ENCODE results near the gene RASGRF2.

Gene RASGRF2

DNA sequence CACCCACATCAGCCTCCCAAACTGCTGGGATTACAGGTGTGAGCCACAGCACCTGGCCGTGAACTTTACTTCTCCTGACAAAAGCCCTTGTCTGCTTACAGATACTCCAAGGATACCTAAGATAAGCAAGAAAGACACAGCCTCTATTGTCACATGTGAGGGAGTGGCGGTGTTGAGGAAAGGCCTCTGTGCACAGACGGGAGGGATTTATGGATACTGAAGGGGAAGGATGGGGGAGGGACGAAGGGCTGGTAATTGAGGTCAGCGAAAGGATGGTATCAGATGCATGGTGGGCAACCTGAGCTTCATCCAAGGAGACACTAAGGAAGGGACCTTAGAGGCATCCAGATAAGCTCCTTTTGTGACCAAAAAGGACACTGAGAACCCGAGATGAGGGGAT is 206.3 kb downstream of the RASGRF2 start:
- no peak for DNase-seq (ENCODE audit: low read depth in 3 of 3, low spot score in 1 of 3)

GRCh38 chr5:81167078-81167477 is 206.9 kb downstream of the RASGRF2 start:
- DNase-seq (ENCODE audit: low read depth in 3 of 3, low spot score in 1 of 3), result no peak

GRCh38 chr5:81167544-81167943 is 207.4 kb downstream of the RASGRF2 start:
- DNase-seq (ENCODE audit: low read depth in 3 of 3, low spot score in 1 of 3), result no peak

- no peak for DNase-seq (ENCODE audit: low read depth in 3 of 3, low spot score in 1 of 3)
Observed at GRCh38 chr5:81169924-81170323, 209.8 kb downstream of the RASGRF2 start.

GRCh38 chr5:81171769-81172168 is 211.6 kb downstream of the RASGRF2 start:
- DNase-seq (ENCODE audit: low read depth in 3 of 3, low spot score in 1 of 3), result no peak

- DNase-seq (ENCODE audit: low read depth in 3 of 3, low spot score in 1 of 3), result no peak
Observed at GRCh38 chr5:81172710-81173109, 212.5 kb downstream of the RASGRF2 start.

DNA sequence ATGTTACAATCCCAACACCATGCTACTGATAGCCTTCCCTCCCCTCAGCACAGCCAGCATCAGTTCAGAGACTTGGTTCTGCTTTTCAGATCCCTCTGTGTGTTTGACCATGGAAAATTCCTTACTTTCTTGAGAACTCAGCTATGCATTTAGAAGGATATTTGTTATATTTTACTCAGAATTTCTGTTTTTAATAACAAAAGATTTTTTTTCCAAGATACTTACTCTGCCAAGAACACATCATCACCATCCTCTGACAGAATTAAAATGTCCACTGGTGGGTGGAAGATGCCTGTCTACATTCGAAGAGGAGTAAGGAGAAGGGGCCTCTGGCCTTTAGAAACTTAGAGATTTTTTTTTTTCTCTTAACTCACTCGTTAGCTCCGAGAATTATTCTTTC is 216.9 kb downstream of the RASGRF2 start:
- no peak for DNase-seq (ENCODE audit: low read depth in 3 of 3, low spot score in 1 of 3)

DNA sequence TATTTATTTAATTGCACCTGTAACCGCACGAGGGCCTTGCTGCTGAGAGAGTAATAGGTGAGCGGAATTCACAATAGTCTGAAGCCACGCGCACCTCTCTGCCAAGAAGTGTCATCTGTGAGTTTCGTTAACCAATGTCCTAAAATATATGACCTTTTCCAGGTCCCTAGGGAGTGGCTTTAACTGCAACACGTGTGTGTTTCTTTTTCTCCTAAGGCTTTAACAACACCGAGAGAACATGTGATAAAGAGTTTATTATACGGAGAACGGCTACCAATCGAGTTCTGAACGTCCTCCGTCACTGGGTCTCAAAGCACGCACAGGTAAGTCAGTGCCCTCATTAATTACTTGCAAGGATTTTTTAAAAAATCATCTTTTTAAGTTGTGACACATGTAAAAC is 219.8 kb downstream of the RASGRF2 start:
- no peak for DNase-seq (ENCODE audit: low read depth in 3 of 3, low spot score in 1 of 3)

GRCh38 chr5:81180780-81181460 is 220.8 kb downstream of the RASGRF2 start:
- DNase-seq (ENCODE audit: low read depth in 3 of 3, low spot score in 1 of 3), result no peak

- DNase-seq (ENCODE audit: low read depth in 3 of 3, low spot score in 1 of 3), result no peak
Observed at GRCh38 chr5:81181576-81182316, 221.6 kb downstream of the RASGRF2 start.

DNA sequence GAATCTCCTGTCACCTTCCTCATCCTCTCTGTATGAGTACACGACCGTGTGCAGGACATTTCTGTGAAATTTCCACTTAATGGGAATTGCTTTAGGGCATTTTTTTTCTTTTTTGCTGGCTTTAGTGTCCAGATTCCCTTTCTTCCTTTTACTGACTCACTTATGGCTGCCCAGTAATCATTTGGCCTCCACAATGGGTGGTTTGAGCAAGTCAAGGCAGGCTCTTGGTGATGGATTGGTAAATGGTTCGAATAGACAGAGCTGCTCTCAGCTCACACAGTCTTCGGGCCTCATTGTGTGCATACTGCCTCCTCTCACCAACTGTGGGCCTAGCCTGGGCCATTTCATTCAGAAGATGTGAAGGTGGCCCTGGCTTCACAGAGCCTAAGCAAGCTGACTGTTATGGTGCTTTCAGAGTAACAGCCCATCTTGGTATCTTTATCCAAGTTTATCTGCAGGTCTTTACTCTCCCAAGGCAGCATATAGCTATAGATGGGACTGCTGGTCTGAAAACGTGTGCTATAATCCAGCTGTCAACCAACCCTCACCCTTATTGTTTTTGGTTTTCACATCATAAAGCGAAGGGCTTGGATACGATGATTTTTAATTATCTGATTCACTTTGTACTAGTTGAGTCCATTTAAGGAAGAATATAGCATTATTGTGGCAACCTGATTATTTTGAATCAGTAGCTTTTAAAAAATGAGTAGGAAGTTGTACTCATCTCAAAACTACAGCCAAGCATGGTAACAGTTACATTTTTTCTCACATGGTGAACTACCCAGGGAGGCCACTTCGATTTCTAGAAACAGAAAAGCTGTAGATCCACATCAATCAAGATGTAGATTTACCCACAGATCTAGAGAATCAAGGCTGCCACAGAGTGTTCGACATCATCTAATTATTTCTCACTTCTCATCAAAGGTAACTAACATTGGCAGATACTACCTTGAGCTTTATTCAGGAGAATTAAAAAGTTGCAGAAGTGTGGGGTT is 222.5 kb downstream of the RASGRF2 start:
- DNase-seq (ENCODE audit: low read depth in 3 of 3, low spot score in 1 of 3), result no peak

GRCh38 chr5:81183811-81184748 is 223.9 kb downstream of the RASGRF2 start:
- no peak for DNase-seq (ENCODE audit: low read depth in 3 of 3, low spot score in 1 of 3)

- no peak for DNase-seq (ENCODE audit: low read depth in 3 of 3, low spot score in 1 of 3)
Observed at GRCh38 chr5:81184749-81185110, 224.6 kb downstream of the RASGRF2 start.

DNA sequence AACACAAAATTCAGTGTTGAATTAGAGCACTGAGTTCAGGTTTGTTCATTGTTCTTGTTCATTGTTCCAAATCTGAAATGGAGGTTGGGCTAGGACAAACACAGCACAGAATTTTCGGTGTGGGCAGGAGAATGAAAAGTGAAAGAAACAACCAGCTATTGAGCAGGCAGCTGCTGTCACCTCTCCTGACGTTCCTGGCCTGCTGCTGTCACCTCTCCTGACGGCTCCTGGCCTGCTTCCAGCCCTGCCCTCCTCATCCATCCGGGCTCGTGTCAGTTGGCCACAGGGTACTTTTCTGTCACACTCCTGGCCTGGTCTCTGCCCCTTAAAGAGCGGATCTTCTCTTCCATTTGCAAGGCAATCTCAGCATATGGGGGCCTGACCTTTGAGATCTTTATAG is 227.7 kb downstream of the RASGRF2 start:
- no peak for DNase-seq (ENCODE audit: low read depth in 3 of 3, low spot score in 1 of 3)

DNA sequence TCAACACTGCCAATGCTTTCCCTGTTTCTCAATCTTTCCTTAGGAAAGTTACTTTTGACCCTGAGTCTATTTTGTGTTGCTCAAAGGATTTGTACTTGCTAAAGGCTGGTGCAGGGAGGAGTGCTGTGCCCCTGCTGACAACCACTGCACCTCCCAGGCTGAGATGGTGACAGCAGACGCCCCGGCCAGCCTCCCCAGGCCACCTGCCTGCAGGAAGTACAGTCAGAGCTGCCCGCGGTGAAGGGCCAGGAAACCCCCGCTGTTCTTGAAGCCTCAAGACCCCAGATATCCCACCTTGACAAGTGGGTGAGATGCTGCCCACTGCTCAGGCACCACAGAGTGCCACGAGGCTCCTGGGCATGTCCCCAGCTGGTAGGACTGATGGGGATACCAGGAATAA is 228.8 kb downstream of the RASGRF2 start:
- no peak for DNase-seq (ENCODE audit: low read depth in 3 of 3, low spot score in 1 of 3)

GRCh38 chr5:81189875-81190498 is 229.8 kb downstream of the RASGRF2 start:
- DNase-seq (ENCODE audit: low read depth in 3 of 3, low spot score in 1 of 3), result no peak

GRCh38 chr5:81191726-81192372 is 231.7 kb downstream of the RASGRF2 start:
- DNase-seq (ENCODE audit: low read depth in 3 of 3, low spot score in 1 of 3), result no peak

DNA sequence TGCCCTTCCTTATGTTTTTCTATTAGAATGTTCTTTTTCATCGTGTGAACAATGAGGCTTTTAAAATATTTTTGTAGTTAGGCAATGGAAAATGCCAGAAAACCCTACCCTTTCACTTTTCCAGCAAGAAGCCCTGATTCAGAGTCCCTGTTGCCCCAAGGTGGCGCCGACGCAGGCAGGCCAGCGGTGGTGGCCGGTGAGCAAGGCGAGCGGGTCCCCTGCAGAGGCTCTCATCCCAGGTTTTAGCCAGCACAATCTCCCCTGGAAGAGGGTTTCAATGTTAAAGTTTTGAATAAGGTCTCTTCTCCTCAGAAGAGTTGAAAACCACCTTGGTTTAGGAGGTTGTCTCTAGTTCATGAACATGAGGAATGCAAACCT is 232.2 kb downstream of the RASGRF2 start:
- DNase-seq (ENCODE audit: low read depth in 3 of 3, low spot score in 1 of 3), result no peak

DNA sequence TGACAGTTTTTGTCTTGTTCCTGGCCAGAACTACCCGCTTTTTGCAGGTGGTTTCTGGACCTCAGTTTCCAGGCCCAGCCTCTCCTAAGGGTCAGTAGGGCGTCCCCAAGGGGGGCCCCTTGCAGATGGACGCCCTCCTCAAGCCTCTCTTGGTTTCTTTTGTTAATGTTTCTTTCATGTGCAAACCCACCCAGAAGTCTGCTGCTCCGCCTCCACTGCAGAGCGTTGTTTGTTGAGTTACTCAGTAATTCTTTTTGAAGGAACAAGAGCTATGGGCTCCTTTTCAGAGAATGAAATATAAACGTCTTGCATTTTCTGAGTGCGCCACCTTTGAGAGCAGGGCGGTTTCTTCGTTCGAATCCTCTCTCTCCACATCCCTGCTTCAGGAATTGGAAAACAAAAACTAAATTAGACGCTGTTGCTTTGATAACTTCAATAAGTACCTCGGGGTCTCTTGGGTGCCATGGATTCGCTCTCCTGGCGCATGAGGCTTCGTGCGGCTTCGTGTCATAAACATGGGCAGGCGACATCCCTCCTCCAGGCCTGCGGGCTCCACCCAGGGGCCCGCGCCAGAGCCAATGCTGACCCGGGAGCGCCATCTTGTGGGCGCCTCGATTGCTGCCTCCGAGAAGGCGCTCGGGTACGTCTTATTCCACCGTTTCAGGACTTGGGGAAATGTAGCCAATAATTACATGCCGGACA is 234.6 kb downstream of the RASGRF2 start:
- peak; percentile 45 to 82 (median 51) for DNase-seq (ENCODE audit: low read depth in 3 of 3, low spot score in 1 of 3)
